ENCODE measurements around the gene PRKCB. TPM values are rescaled to one million over a fixed set of nuclear protein-coding genes. Genes with fewer than 3 reads are reported as not detected.

The PRKCB gene
- total RNA-seq, 1 donor from 2014 or later = 24.1 TPM

DNA sequence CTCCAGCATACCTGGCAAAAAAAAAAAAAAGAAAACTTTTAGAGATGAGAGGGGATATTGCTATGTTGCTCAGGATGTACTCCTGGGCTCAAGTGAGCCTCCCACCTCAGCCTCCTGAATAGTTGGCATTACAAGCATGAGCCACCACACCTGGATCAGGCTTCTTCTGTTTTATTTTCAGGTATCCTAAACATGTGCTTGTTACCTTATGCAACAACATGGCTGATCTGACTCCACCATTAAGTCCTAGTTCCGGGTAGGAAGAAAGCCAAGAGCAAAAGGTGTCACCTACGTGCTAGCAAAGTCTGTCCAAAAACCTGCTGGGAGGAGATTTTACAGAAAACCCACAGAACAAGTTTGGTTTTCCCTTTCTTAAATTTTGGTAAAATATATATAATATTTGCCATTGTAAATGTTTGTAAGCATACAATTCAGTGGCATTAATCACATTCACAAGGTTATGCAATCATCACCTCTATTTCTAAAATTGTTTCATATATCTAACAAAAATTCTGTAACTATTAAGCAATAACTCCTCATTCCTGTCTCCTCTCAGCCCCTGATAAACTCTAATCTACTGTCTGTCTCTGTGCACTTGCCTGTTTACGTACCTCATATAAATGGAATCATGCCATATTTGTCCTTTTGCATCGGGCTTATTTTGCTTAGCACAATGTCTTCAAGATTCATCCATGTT lies 411.3 kb downstream of the PRKCB start:
- TF ChIP-seq, protein P1, sequence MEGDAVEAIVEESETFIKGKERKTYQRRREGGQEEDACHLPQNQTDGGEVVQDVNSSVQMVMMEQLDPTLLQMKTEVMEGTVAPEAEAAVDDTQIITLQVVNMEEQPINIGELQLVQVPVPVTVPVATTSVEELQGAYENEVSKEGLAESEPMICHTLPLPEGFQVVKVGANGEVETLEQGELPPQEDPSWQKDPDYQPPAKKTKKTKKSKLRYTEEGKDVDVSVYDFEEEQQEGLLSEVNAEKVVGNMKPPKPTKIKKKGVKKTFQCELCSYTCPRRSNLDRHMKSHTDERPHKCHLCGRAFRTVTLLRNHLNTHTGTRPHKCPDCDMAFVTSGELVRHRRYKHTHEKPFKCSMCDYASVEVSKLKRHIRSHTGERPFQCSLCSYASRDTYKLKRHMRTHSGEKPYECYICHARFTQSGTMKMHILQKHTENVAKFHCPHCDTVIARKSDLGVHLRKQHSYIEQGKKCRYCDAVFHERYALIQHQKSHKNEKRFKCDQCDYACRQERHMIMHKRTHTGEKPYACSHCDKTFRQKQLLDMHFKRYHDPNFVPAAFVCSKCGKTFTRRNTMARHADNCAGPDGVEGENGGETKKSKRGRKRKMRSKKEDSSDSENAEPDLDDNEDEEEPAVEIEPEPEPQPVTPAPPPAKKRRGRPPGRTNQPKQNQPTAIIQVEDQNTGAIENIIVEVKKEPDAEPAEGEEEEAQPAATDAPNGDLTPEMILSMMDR (IDR thresholded peaks at IDR 0.05) = no peak
- Histone ChIP-seq H3K4me1 (no peaks in the 10 kb centered on the region), H3K27ac (no peak overlapping the region), H3K36me3 (no peaks in the 10 kb centered on the region), H3K9me3 (no peaks in the 10 kb centered on the region), H3K4me3 (no peak overlapping the region), H3K27me3 (ENCODE audit: low read depth) (peaks cover 10% of the 10 kb centered on the region)
- ATAC-seq = no peak
- intact Hi-C loops (cut with DNase I) = no loop called here
- DNase-seq = no peak

DNA sequence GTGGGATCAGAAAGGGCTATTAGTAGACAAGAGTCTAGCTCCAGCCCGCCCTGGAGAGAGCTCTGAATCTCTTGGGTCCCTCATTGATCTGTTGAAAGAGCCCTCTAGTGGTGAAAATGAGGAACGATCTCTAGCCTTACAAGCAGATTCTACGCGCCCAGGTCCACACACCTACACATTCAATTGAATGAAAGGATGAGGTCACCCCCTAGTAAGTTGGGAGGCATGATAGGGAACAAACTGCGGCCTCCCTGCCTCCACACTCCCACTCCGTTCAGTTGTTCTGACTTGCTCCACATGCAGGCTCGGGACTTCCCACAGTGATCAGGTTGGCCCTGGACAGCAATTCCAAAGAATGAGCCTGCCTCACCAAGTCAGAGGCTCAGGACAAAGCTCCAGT lies 417.4 kb downstream of the PRKCB start:
- Histone ChIP-seq H3K36me3 (no peaks in the 10 kb centered on the region), H3K9me3 (no peaks in the 10 kb centered on the region), H3K4me3 (no peak overlapping the region), H3K27me3 (ENCODE audit: low read depth) (peaks cover 57% of the 10 kb centered on the region), H3K27ac (no peak overlapping the region), H3K4me1 (no peaks in the 10 kb centered on the region)
- TF ChIP-seq, protein P1 (IDR thresholded peaks at IDR 0.05) = peak; percentile 68
- DNase-seq (no peak), ATAC-seq (peak; percentile 62 to 74)
- intact Hi-C loops (cut with DNase I) = no loop called here

DNA sequence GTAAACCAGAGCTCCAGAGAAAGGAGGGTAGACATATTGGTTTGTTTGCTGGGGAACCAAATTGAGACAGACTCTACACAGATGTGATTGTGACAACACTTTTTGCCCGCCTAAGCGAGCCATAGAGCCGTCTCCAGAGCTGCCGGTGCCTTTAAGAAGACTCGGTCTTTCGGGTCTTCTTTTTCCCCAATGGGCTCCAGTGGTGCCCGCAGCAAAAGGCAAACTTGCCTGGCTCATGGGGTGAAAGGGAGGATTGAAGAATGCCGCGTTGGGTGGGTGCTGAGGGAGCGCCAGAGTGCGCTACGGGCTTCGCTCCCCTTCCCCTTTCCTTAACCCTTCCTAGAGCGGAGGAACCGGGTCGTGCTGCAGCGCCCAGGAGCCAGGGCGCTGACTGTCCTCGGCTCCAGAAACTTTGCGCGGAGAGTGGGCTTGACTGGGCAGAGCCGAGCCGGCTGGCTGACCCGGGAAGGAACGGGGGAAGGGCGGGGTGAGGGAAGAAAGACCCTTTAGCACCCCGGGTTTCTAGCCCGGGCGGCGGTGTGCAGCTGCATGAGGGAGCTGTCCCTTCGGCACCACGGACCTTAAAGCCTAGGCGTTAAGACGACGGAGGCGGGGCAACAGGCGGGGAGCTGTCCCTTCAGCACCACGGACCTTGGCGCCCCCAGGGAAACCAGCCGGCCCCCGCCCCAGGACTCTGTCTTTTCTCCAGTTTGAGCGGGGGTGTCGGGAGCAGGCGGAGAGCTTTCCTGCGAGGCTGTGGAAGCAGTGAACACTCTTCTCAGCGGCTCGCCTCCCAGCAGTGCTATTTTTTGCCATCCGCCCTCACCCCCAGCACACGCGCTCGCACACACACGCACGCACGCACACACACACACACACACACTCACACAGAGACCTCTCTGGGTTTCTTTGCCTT lies 419.9 kb downstream of the PRKCB start, which contains the start of gene CACNG3:
Gene CACNG3, plus strand, starts transcription at position 880 of the 916 bp plus-strand sequence. CDS start 420 bp downstream, outside the sequence.
- intact Hi-C loops (cut with DNase I) = no loop called here
- Histone ChIP-seq H3K4me1 (no peaks in the 10 kb centered on the region), H3K36me3 (no peaks in the 10 kb centered on the region), H3K27ac (no peak within 1 kb of the TSS), H3K9me3 (no peaks in the 10 kb centered on the region), H3K27me3 (ENCODE audit: low read depth) (peaks cover 71% of the 10 kb centered on the region), H3K4me3 (no peak within 1 kb of the TSS)
- peak; percentile 39 to 61 for ATAC-seq
- TF ChIP-seq, protein P1 (IDR thresholded peaks at IDR 0.05) = no peak
- peak; percentile 60 for DNase-seq

DNA sequence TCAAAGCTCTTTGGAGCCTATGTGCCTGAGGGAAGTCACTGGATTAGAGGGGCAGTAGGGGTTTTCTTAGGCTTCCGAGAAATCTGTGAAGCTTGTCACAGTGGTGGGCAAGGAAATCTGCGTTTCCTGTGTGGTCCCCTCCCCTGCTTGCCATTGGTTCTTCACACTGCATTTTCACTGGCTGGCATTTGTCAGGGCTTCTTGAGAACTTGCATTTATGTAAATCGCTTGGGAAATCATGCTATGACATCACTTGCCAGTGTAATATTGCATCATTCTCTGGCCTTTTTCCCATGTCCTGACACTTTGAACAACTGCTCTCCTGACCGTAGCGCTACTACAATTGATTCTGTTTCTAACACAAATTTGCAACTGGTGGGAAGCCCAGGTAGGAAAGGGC lies 422.2 kb downstream of the PRKCB start:
- ATAC-seq (no peak), DNase-seq (no peak)
- H3K4me3 ChIP-seq = no peak overlapping the region
- intact Hi-C loops (cut with DNase I) = no loop called here
- H3K9me3 ChIP-seq = no peaks in the 10 kb centered on the region
- TF ChIP-seq, protein P1 (IDR thresholded peaks at IDR 0.05) = no peak
- peaks cover 66% of the 10 kb centered on the region for H3K27me3 ChIP-seq (ENCODE audit: low read depth)
- no peaks in the 10 kb centered on the region for H3K4me1 ChIP-seq
- H3K36me3 ChIP-seq = no peaks in the 10 kb centered on the region
- H3K27ac ChIP-seq = no peak overlapping the region

DNA sequence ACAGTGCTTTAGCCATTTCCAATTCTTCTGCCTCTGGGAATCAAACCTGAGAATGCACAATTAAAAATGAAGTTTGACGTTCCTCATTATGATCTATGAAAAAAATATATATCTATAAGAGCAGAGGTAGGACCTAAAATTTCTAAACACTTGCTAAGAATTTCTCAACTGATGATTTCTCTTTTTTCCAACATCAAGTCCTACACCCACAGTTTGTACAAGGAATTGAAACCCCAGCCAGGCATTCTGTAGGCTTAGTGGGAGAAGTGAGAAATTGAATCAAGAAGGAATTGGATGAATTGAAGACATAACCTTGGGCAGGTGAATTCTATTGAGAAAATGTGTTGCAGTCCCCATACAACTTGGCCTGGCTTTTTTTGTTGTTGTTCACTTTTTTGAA lies 423.0 kb downstream of the PRKCB start:
- Histone ChIP-seq H3K4me1 (no peaks in the 10 kb centered on the region), H3K9me3 (no peaks in the 10 kb centered on the region), H3K27ac (no peak overlapping the region), H3K4me3 (no peak overlapping the region), H3K27me3 (ENCODE audit: low read depth) (peaks cover 60% of the 10 kb centered on the region), H3K36me3 (no peaks in the 10 kb centered on the region)
- TF ChIP-seq, protein P1 (IDR thresholded peaks at IDR 0.05) = no peak
- intact Hi-C loops (cut with DNase I) = no loop called here
- ATAC-seq = no peak
- DNase-seq = no peak
